SH-SY5Y (cell line): ENCODE results near the gene DENND5B.

ENCODE experiments used
- GATA2 ChIP-seq: IDR thresholded peaks from 2 replicates; pipeline ENCODE4 v1.6.1; 2011; ENCODE audit warnings: mild to moderate bottlenecking, low read depth, low read length
- GATA3 ChIP-seq: IDR thresholded peaks from 2 replicates; pipeline ENCODE4 v1.6.1; 2011; ENCODE audit warnings: low read depth, mild to moderate bottlenecking, low read length, moderate library complexity

DNA sequence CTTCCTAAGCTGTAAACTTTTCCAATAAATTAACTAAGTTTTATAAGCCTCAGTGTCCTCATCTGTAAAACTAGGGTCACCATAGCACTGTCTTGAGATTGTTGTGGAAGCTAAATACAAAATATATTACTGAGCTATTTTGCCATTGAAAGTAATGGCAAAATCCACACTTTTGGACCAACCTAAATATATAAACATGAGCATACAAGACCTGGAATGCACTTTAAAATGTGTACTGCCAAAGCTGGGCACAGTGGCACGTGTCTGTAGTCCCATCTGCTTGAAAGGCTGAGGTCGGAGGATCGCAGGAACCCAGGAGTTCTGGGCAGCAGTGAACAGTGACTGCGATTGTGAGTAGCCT lies 235.2 kb downstream of the DENND5B start:
- TF ChIP-seq GATA2 (no peak), GATA3 (no peak)
